Brain microvascular endothelial cell (primary cell): ENCODE measurements around the gene TBC1D1.

Experiments
- DNase-seq: peaks from one replicate; pipeline ENCODE4 v3.0.0-alpha.2; 2020
- H3K27ac ChIP-seq: fragments of 250-450 bp; sonication (Bioruptor Pico); 2 replicates; pipeline ENCODE4 v1.5.1; 2020; ENCODE audit warnings: mild to moderate bottlenecking, moderate library complexity
- H3K27me3 ChIP-seq: fragments of 250-450 bp; sonication (Bioruptor Pico); replicated peaks from 2 replicates; pipeline ENCODE4 v1.5.1; 2020; ENCODE audit warnings: mild to moderate bottlenecking
- H3K36me3 ChIP-seq: fragments of 250-450 bp; sonication (Bioruptor Pico); replicated peaks from 2 replicates; pipeline ENCODE4 v1.5.1; 2020; ENCODE audit warnings: mild to moderate bottlenecking
- H3K4me3 ChIP-seq: 2 replicates; pipeline ENCODE4 v1.5.1; 2011; ENCODE audit warnings: low read depth, mild to moderate bottlenecking, control low read depth, low read length, moderate library complexity
- CTCF ChIP-seq: IDR thresholded peaks from 2 replicates; pipeline ENCODE4 v1.5.1; 2011; ENCODE audit warnings: low read depth, mild to moderate bottlenecking, moderate library complexity, low read length, control low read depth, inconsistent platforms; ENCODE audit errors: missing control alignments
- in situ Hi-C: cut with HindIII; loops from 2 replicates; pipeline ENCODE4 v1.10.0; 2017; ENCODE audit warnings: low sequenced_read_pairs, low pct_ligation_motif_present

TBC1D1 gene

GRCh38 chr4:37999965-38000364, 109.1 kb downstream of the TBC1D1 start:
- H3K36me3 ChIP-seq, result no peaks in the 10 kb centered on the region
- no peak overlapping the region for H3K27ac ChIP-seq
- H3K27me3 ChIP-seq, result no peaks in the 10 kb centered on the region
- no peak for DNase-seq
- in situ Hi-C loops, result no loop called here
- TF ChIP-seq CTCF, result no peak
- no peak overlapping the region for H3K4me3 ChIP-seq

- Histone ChIP-seq H3K4me3 (no peak overlapping the region), H3K36me3 (no peaks in the 10 kb centered on the region), H3K27me3 (no peaks in the 10 kb centered on the region), H3K27ac (no peak overlapping the region)
- in situ Hi-C loops, result no loop called here
- no peak for DNase-seq
- no peak for TF ChIP-seq CTCF
Observed at GRCh38 chr4:38001927-38002326, 111.0 kb downstream of the TBC1D1 start.

DNA sequence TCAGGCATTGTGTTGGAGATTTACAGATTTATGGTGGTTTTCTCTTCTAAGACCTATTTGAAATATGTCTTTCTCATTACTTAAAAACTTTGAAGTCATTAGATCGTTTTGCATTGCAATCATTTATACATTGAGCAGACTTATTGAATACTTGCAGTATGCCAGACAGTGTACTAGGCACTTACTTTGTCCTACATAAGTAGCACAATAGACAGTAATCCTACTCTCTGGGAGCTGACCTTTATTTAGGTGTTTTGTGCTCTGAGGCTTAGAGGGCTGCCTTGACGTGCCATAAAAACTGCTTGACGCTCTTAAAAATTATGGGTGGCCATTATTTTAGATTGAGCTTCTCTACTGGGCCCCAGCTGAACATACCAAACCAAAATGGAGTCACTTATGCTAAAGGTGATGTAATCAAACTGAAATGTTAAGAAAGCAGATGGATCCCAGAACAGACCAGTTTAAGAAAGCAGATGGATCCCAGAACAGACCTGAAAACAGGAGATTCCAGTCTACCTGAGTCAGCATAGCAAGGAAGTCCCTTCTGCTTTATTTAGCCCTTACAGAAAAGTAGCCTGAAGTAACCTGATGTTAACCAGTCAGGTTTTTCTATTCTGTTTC, 111.7 kb downstream of the TBC1D1 start:
- Histone ChIP-seq H3K36me3 (no peaks in the 10 kb centered on the region), H3K27me3 (no peaks in the 10 kb centered on the region), H3K4me3 (no peak overlapping the region), H3K27ac (no peak overlapping the region)
- DNase-seq, result no peak
- in situ Hi-C loops, result no loop called here
- TF ChIP-seq CTCF, result no peak

DNA sequence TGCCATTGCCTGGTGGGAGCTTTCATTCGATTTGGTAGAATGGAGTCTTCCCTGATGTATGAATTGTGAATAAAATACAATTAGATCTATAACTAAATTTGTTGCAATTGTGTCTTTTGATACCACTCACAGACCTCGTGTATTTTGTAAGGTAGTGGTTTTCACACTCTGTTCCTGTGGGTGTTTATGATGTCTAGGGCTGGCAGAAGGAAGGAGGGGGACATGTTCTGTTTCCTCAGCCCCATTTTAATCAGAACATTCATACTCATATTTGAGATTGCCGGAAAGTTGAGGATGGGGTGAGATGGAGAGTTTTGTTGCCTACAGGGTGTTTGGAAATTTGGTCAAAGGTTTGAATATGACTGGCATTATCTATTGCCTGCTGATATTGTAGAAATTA, 112.2 kb downstream of the TBC1D1 start:
- no peak for DNase-seq
- in situ Hi-C loops, result no loop called here
- TF ChIP-seq CTCF, result no peak
- Histone ChIP-seq H3K4me3 (no peak overlapping the region), H3K27me3 (no peaks in the 10 kb centered on the region), H3K36me3 (no peaks in the 10 kb centered on the region), H3K27ac (no peak overlapping the region)

DNA sequence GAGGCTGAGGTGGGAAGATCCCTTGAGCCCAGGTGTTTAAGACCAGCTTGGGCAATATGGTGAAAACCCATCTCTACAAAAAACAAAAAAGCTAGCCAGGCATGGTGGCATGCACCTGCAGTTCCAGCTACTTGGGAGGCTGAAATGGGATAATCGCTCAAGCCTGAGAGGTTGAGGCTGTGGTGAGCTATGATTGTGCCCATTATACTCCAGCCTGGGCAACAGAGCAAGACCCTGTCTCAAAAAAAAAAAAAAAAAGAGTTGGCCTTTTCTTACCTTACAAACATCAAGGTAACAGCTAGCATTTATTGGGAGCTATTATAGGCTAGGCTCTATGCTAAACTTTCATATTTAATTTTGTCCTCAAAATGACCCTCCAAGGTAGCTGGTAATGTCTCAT, 112.7 kb downstream of the TBC1D1 start:
- Histone ChIP-seq H3K36me3 (no peaks in the 10 kb centered on the region), H3K27me3 (no peaks in the 10 kb centered on the region), H3K4me3 (no peak overlapping the region), H3K27ac (no peak overlapping the region)
- in situ Hi-C loops, result no loop called here
- TF ChIP-seq CTCF, result no peak
- DNase-seq, result no peak

- no peak overlapping the region for H3K4me3 ChIP-seq
- in situ Hi-C loops, result no loop called here
- no peak for TF ChIP-seq CTCF
- no peaks in the 10 kb centered on the region for H3K36me3 ChIP-seq
- no peaks in the 10 kb centered on the region for H3K27me3 ChIP-seq
- no peak overlapping the region for H3K27ac ChIP-seq
- DNase-seq, result peak; percentile 37
Observed at GRCh38 chr4:38004062-38004461, 113.2 kb downstream of the TBC1D1 start.
